Endothelial cell of umbilical vein (primary cell): ENCODE results near the gene SPAG17.

Source experiments
- EZH2 ChIP-seq: IDR thresholded peaks from 2 replicates; pipeline ENCODE4 v1.6.1; 2012; ENCODE audit warnings: borderline replicate concordance, low read depth, mild to moderate bottlenecking, moderate library complexity, low read length, inconsistent platforms; ENCODE audit not compliant: severe bottlenecking
- FOS ChIP-seq: IDR thresholded peaks from 2 replicates; pipeline ENCODE4 v1.6.1; 2011; ENCODE audit warnings: mild to moderate bottlenecking, low read length, moderate library complexity, borderline replicate concordance; ENCODE audit not compliant: insufficient read depth
- GATA2 ChIP-seq: IDR thresholded peaks from 2 replicates; pipeline ENCODE4 v1.7.0; 2011; ENCODE audit warnings: low read depth, mild to moderate bottlenecking, moderate library complexity, mixed read lengths, low read length; ENCODE audit not compliant: insufficient read length, insufficient read depth
- JUN ChIP-seq: IDR thresholded peaks from 2 replicates; pipeline ENCODE4 v1.6.1; 2011; ENCODE audit warnings: borderline replicate concordance, low read depth; ENCODE audit not compliant: insufficient read length, insufficient read depth
- MYC ChIP-seq: IDR thresholded peaks from one replicate; pipeline ENCODE4 v1.6.1; 2011; ENCODE audit warnings: mild to moderate bottlenecking, low read depth, low read length
- POLR2A ChIP-seq: IDR thresholded peaks from 2 replicates; pipeline ENCODE4 v1.6.1; 2012; ENCODE audit warnings: low read depth, mild to moderate bottlenecking, control low read depth, low read length
- POLR2AphosphoS5 ChIP-seq: IDR thresholded peaks from 2 replicates; pipeline ENCODE4 v1.6.1; 2012; ENCODE audit warnings: low read depth, mild to moderate bottlenecking, control low read depth, low read length, moderate library complexity; ENCODE audit not compliant: insufficient read depth
- TF ChIP-seq, protein P1 (sequence below), 2 donors: IDR thresholded peaks; 1 replicate in 1 of 2; 2 replicates in 1 of 2; pipeline ENCODE4 v1.5.1; 2011; ENCODE audit warnings: low read length in 2 of 2, mild to moderate bottlenecking in 2 of 2, moderate library complexity in 2 of 2, control low read depth in 1 of 2, inconsistent platforms in 1 of 2, low read depth in 1 of 2; ENCODE audit not compliant: insufficient read depth in 1 of 2; ENCODE audit errors: extremely low read depth in 1 of 2
- TF ChIP-seq, protein P2 (sequence below): IDR thresholded peaks from 2 replicates; pipeline ENCODE4 v1.6.1; 2011; ENCODE audit not compliant: insufficient read depth, insufficient read length

DNA sequence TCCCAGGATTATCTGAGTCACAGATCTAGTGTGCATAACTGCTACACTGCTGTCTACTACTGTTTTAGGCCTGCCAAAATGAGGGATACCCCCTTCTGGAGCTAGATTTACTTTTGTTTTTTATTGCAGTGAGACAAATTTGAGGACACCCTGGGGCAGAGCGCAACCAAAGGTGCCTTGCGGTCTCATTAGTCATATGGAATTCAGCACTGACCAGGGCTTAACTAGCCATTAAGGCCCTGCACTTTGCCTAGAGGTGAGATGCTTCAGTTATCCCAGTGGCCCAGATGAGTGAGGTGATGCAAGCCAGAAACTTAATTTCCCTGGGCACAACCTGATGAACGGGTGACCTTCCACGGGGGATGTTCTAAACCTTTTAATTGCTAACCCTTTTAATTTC lies 998 bp upstream of the SPAG17 start:
- TF ChIP-seq, protein P1, sequence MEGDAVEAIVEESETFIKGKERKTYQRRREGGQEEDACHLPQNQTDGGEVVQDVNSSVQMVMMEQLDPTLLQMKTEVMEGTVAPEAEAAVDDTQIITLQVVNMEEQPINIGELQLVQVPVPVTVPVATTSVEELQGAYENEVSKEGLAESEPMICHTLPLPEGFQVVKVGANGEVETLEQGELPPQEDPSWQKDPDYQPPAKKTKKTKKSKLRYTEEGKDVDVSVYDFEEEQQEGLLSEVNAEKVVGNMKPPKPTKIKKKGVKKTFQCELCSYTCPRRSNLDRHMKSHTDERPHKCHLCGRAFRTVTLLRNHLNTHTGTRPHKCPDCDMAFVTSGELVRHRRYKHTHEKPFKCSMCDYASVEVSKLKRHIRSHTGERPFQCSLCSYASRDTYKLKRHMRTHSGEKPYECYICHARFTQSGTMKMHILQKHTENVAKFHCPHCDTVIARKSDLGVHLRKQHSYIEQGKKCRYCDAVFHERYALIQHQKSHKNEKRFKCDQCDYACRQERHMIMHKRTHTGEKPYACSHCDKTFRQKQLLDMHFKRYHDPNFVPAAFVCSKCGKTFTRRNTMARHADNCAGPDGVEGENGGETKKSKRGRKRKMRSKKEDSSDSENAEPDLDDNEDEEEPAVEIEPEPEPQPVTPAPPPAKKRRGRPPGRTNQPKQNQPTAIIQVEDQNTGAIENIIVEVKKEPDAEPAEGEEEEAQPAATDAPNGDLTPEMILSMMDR (IDR thresholded peaks at IDR 0.05; ENCODE audit: extremely low read depth in 1 of 2, insufficient read depth in 1 of 2, low read depth in 1 of 2, low read length in 2 of 2): no peak
- TF ChIP-seq POLR2AphosphoS5: no peak
- TF ChIP-seq JUN: no peak
- no peak for TF ChIP-seq MYC
- TF ChIP-seq POLR2A: no peak
- no peak for TF ChIP-seq EZH2
- TF ChIP-seq, protein P2, sequence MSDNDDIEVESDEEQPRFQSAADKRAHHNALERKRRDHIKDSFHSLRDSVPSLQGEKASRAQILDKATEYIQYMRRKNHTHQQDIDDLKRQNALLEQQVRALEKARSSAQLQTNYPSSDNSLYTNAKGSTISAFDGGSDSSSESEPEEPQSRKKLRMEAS: no peak
- TF ChIP-seq FOS: no peak
- no peak for TF ChIP-seq GATA2
